ENCODE data around the gene ST3GAL3. TPM values are rescaled to one million over a fixed set of nuclear protein-coding genes. Genes with fewer than 3 reads are reported as not detected.

ST3GAL3 gene
- total RNA-seq, 1 donor from 2014 or later: 18.7 TPM

DNA sequence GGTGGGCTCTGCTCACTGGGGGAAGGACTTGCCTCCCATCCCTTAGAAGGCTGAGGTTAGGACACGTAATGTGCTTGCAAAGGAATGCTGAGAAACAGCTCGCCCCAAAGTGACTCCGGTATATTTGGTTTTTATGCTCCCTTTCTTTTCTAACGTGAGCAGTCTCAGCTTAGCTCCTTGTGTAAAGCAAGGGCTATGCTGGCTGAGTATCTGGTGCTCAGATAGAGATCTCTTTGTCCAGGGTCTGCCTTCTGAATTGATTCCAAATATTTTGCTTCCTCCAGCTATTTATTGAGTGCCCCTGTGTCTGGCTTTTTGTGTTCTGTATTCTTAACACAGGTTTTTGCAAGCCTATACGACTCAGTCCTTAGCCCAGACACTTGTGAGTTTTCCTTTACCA is 131.7 kb downstream of the ST3GAL3 start:
- H3K27ac ChIP-seq: no peak overlapping the region
- peaks cover 21% of the 10 kb centered on the region for H3K4me1 ChIP-seq
- no peak overlapping the region for H3K4me3 ChIP-seq
- no peak for DNase-seq (ENCODE audit: extremely low spot score in 2 of 2)
- no peaks in the 10 kb centered on the region for H3K9me3 ChIP-seq
- intact Hi-C loops (cut with DNase I): no loop called here
- H3K27me3 ChIP-seq: no peaks in the 10 kb centered on the region
- H3K36me3 ChIP-seq: no peaks in the 10 kb centered on the region
- TF ChIP-seq POLR2AphosphoS5 (IDR thresholded peaks at IDR 0.05; ENCODE audit: insufficient read depth in 1 of 2, low read depth in 1 of 2) (no peak), POLR2A (IDR thresholded peaks at IDR 0.05) (no peak)
- TF ChIP-seq, protein P1, sequence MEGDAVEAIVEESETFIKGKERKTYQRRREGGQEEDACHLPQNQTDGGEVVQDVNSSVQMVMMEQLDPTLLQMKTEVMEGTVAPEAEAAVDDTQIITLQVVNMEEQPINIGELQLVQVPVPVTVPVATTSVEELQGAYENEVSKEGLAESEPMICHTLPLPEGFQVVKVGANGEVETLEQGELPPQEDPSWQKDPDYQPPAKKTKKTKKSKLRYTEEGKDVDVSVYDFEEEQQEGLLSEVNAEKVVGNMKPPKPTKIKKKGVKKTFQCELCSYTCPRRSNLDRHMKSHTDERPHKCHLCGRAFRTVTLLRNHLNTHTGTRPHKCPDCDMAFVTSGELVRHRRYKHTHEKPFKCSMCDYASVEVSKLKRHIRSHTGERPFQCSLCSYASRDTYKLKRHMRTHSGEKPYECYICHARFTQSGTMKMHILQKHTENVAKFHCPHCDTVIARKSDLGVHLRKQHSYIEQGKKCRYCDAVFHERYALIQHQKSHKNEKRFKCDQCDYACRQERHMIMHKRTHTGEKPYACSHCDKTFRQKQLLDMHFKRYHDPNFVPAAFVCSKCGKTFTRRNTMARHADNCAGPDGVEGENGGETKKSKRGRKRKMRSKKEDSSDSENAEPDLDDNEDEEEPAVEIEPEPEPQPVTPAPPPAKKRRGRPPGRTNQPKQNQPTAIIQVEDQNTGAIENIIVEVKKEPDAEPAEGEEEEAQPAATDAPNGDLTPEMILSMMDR (IDR thresholded peaks at IDR 0.05): no peak

DNA sequence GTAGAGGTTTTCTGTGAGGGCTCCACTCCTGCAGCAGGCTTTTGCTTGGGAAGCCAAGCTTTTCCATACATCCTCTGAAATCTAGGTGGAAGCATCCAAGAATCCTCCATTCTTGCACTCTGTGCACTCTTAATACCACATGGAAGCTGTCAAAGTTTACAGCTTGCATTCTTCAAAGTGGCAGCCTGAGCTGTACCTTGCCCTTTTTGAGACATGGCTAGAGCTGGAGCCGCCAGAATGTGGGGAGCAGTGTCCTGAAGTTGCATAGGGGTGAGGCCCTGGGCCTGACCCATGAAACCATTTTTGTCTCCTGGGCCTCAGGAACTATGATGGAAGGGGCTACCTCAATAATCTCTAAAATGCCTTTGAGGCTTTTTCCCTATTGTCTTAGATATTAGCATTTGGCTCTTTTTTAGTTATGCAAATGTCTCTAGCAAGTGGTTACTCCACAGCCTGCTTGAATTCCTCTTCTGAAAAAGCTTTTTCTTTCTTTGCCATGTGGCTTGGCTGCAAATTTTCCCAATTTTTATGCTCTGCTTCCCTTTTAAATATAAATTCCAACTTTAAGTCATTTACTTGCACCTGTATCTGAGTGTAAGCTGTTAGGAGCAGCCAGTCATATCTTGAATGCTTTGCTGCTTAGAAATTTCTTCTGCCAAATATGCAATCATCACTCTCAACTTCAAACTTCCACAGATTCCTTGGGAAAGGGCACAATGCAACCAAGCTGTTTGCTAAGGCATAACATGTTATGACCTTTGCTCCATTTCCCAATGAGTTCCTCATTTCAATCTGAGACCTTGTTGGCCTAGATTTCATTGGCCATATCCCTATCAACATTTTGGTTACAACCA is 134.2 kb downstream of the ST3GAL3 start:
- intact Hi-C loops (cut with DNase I): no loop called here
- Histone ChIP-seq H3K4me3 (no peak overlapping the region), H3K27ac (no peak overlapping the region), H3K27me3 (no peaks in the 10 kb centered on the region), H3K36me3 (no peaks in the 10 kb centered on the region), H3K4me1 (peaks cover 11% of the 10 kb centered on the region), H3K9me3 (no peaks in the 10 kb centered on the region)
- DNase-seq (ENCODE audit: extremely low spot score in 2 of 2): no peak
- TF ChIP-seq, protein P1 (IDR thresholded peaks at IDR 0.05): no peak
- no peak for TF ChIP-seq POLR2AphosphoS5 (IDR thresholded peaks at IDR 0.05; ENCODE audit: insufficient read depth in 1 of 2, low read depth in 1 of 2)
- no peak for TF ChIP-seq POLR2A (IDR thresholded peaks at IDR 0.05)

DNA sequence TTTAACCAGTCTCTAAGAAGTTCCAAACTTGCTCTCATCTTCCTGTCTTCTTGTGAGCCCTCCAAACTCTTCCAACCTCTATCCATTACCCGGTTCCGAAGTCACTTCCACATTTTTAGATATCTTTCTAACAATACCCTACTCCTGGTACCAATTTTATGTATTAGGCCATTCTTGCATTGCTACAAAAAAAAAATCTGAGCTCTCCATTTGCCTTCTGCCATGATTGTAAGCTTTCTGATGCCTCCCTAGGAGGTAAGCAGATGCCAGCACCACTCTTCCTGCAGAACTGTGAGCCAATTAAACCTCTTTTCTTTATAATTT is 134.8 kb downstream of the ST3GAL3 start:
- TF ChIP-seq POLR2AphosphoS5 (IDR thresholded peaks at IDR 0.05; ENCODE audit: insufficient read depth in 1 of 2, low read depth in 1 of 2) (no peak), POLR2A (IDR thresholded peaks at IDR 0.05) (no peak)
- TF ChIP-seq, protein P1 (IDR thresholded peaks at IDR 0.05): no peak

DNA sequence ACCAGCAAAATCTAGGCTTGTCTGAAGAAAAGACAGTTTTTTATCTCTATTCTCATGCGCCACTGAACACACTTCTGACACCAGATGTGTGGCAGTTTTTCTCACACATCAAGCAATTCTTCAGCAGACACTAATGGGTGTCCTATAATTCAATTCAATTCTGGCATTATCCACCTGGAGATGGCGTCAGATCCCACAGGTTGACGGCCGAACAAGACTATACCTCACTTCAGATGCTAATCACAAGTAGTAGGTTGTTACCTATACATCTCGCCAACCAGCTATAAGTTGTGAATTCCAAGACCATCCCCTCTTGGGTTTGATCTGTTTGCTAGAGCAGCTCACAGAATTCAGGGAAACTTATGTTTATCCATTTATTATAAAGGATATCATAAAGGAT is 136.3 kb downstream of the ST3GAL3 start:
- H3K27me3 ChIP-seq: no peaks in the 10 kb centered on the region
- H3K4me1 ChIP-seq: no peaks in the 10 kb centered on the region
- H3K9me3 ChIP-seq: no peaks in the 10 kb centered on the region
- TF ChIP-seq, protein P1 (IDR thresholded peaks at IDR 0.05): no peak
- TF ChIP-seq POLR2AphosphoS5 (IDR thresholded peaks at IDR 0.05; ENCODE audit: insufficient read depth in 1 of 2, low read depth in 1 of 2) (no peak), POLR2A (IDR thresholded peaks at IDR 0.05) (no peak)
- H3K27ac ChIP-seq: no peak overlapping the region
- H3K4me3 ChIP-seq: no peak overlapping the region
- no peak for DNase-seq (ENCODE audit: extremely low spot score in 2 of 2)
- intact Hi-C loops (cut with DNase I): no loop called here
- H3K36me3 ChIP-seq: no peaks in the 10 kb centered on the region

More for the DNA sequence above, 134.8 kb downstream of the ST3GAL3 start:
- intact Hi-C loops (cut with DNase I): no loop called here
- no peaks in the 10 kb centered on the region for H3K27me3 ChIP-seq
- no peak for DNase-seq (ENCODE audit: extremely low spot score in 2 of 2)
- no peak overlapping the region for H3K4me3 ChIP-seq
- no peaks in the 10 kb centered on the region for H3K36me3 ChIP-seq
- no peak overlapping the region for H3K27ac ChIP-seq
- H3K9me3 ChIP-seq: no peaks in the 10 kb centered on the region
- peaks cover 9% of the 10 kb centered on the region for H3K4me1 ChIP-seq

DNA sequence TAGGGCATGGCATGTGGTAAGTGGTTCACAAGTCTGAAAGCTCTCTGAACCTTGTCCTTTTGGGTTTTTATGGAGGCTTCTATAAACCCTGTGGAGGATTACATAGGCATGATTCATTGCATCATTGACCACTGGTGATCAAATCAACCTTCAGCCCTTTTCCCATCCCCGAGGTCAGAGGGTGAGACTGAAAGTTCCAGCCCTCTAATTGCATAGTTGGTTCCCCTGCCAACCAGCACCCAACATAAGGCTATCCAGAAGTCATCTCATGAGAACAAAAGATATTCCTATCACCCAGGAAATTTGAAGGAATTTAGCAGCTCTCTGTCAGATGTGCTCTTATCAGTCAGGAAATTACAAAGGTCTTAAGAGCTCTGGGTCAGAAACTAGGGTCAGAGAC is 136.8 kb downstream of the ST3GAL3 start:
- no peaks in the 10 kb centered on the region for H3K27me3 ChIP-seq
- H3K4me1 ChIP-seq: no peaks in the 10 kb centered on the region
- DNase-seq (ENCODE audit: extremely low spot score in 2 of 2): no peak
- no peaks in the 10 kb centered on the region for H3K36me3 ChIP-seq
- no peak overlapping the region for H3K27ac ChIP-seq
- no peak overlapping the region for H3K4me3 ChIP-seq
- H3K9me3 ChIP-seq: no peaks in the 10 kb centered on the region
- intact Hi-C loops (cut with DNase I): no loop called here
- TF ChIP-seq, protein P1 (IDR thresholded peaks at IDR 0.05): no peak
- TF ChIP-seq POLR2A (IDR thresholded peaks at IDR 0.05) (no peak), POLR2AphosphoS5 (IDR thresholded peaks at IDR 0.05; ENCODE audit: insufficient read depth in 1 of 2, low read depth in 1 of 2) (no peak)

All from vagina (tissue), 2 donors.